GM12875 (cell line): ENCODE measurements around the gene WIPF2.
"Not testable (repeated sequence)": the region's sequence is repeated elsewhere in the genome, so short reads cannot be mapped to it uniquely, and the experiment has no call there.

Source experiments
- H3K4me3 ChIP-seq: one replicate; pipeline ENCODE4 v1.5.1; 2011; ENCODE audit warnings: low read depth, low read length, control low read depth
- CTCF ChIP-seq: IDR thresholded peaks from 2 replicates; pipeline ENCODE4 v1.5.1; 2011; ENCODE audit warnings: low read depth, mild to moderate bottlenecking, control low read depth, inconsistent platforms, low read length, moderate library complexity, borderline replicate concordance; ENCODE audit not compliant: insufficient read depth

The WIPF2 gene

GRCh38 chr17:40191237-40192208 is 27.6 kb upstream of the WIPF2 start:
- TF ChIP-seq CTCF: peak; percentile 86
- H3K4me3 ChIP-seq: peak overlapping the region; percentile 56

GRCh38 chr17:40192961-40193360 is 26.1 kb upstream of the WIPF2 start:
- TF ChIP-seq CTCF: no peak
- H3K4me3 ChIP-seq: no peak overlapping the region

GRCh38 chr17:40194821-40195220 is 24.3 kb upstream of the WIPF2 start:
- H3K4me3 ChIP-seq: no peak overlapping the region
- TF ChIP-seq CTCF: no peak

GRCh38 chr17:40197550-40197949 is 21.6 kb upstream of the WIPF2 start:
- no peak overlapping the region for H3K4me3 ChIP-seq
- TF ChIP-seq CTCF: no peak

GRCh38 chr17:40197965-40198456 is 21.1 kb upstream of the WIPF2 start:
- H3K4me3 ChIP-seq: not testable (repeated sequence)

- no peak overlapping the region for H3K4me3 ChIP-seq
- TF ChIP-seq CTCF: no peak
Measured at GRCh38 chr17:40198576-40198975, 20.5 kb upstream of the WIPF2 start.

GRCh38 chr17:40203131-40203530 is 16.0 kb upstream of the WIPF2 start:
- TF ChIP-seq CTCF: no peak

GRCh38 chr17:40206193-40206592 is 12.9 kb upstream of the WIPF2 start:
- not testable (repeated sequence) for H3K4me3 ChIP-seq

More at GRCh38 chr17:40203131-40203530, 16.0 kb upstream of the WIPF2 start:
- H3K4me3 ChIP-seq: no peak overlapping the region
